Measurements from ENCODE around the gene SLC4A1AP.

The SLC4A1AP gene

GRCh38 chr2:27721884-27722485 is 58.3 kb downstream of the SLC4A1AP start:
- no peak for DNase-seq

- DNase-seq: peak; percentile 53
Observed at GRCh38 chr2:27723372-27724144, 59.9 kb downstream of the SLC4A1AP start.

- no peak for DNase-seq
Observed at GRCh38 chr2:27724191-27724590, 60.5 kb downstream of the SLC4A1AP start.

GRCh38 chr2:27724905-27725701 is 61.4 kb downstream of the SLC4A1AP start:
- no peak for DNase-seq

GRCh38 chr2:27727257-27727656 is 63.6 kb downstream of the SLC4A1AP start:
- no peak for DNase-seq

GRCh38 chr2:27728081-27728858 is 64.6 kb downstream of the SLC4A1AP start:
- DNase-seq: no peak

- no peak for DNase-seq
Observed at GRCh38 chr2:27729198-27729597, 65.5 kb downstream of the SLC4A1AP start.

GRCh38 chr2:27729614-27730013 is 65.9 kb downstream of the SLC4A1AP start:
- DNase-seq: no peak

GRCh38 chr2:27730261-27730662 is 66.6 kb downstream of the SLC4A1AP start:
- no peak for DNase-seq

GRCh38 chr2:27730980-27731691 is 67.4 kb downstream of the SLC4A1AP start:
- DNase-seq: no peak

- no peak for DNase-seq
Observed at GRCh38 chr2:27734305-27734704, 70.6 kb downstream of the SLC4A1AP start.

GRCh38 chr2:27735263-27735904 is 71.7 kb downstream of the SLC4A1AP start:
- peak; percentile 81 for DNase-seq

GRCh38 chr2:27736031-27736889 is 72.6 kb downstream of the SLC4A1AP start:
- DNase-seq: no peak

GRCh38 chr2:27736890-27737204 is 73.2 kb downstream of the SLC4A1AP start:
- DNase-seq: no peak

GRCh38 chr2:27737676-27738348 is 74.1 kb downstream of the SLC4A1AP start:
- no peak for DNase-seq

GRCh38 chr2:27738349-27739057 is 74.8 kb downstream of the SLC4A1AP start:
- DNase-seq: no peak

- DNase-seq: no peak
Observed at GRCh38 chr2:27739058-27739373, 75.3 kb downstream of the SLC4A1AP start.

- DNase-seq: no peak
Observed at GRCh38 chr2:27741673-27742072, 78.0 kb downstream of the SLC4A1AP start.

GRCh38 chr2:27742571-27742970 is 78.9 kb downstream of the SLC4A1AP start:
- no peak for DNase-seq
